ENCODE data around the gene TMEM242. TPM values are rescaled to one million over a fixed set of nuclear protein-coding genes. Genes with fewer than 3 reads are reported as not detected.

TMEM242 gene
- total RNA-seq, 1 experiment from 2014 or later: 8.7 TPM

GRCh38 chr6:157290797-157291196 is 32.5 kb downstream of the TMEM242 start:
- CTCF ChIA-PET: no interaction called here
- Mint-ChIP-seq H3K4me3 (no peak overlapping the region), H3K4me1 (peaks cover 36% of the 10 kb centered on the region), H3K36me3 (peaks cover 5% of the 10 kb centered on the region), H3K27me3 (ENCODE audit: low read depth) (no peaks in the 10 kb centered on the region), H3K27ac (no peak overlapping the region), H3K9me3 (no peaks in the 10 kb centered on the region)
- ATAC-seq: no peak
- DNase-seq (ENCODE audit: low spot score): no peak
- POLR2A ChIA-PET: no interaction called here
- TF ChIP-seq TEAD1 (CRISPR knock-in tag; IDR thresholded peaks at IDR 0.05): no peak
- TF ChIP-seq ZMAT4 (CRISPR knock-in tag; IDR thresholded peaks at IDR 0.05): no peak
- no peak for TF ChIP-seq ARID4B (CRISPR knock-in tag; IDR thresholded peaks at IDR 0.05; ENCODE audit: borderline replicate concordance)
- no peak for TF ChIP-seq E2F5 (CRISPR knock-in tag; IDR thresholded peaks at IDR 0.05)
- no peak for TF ChIP-seq CREM (CRISPR knock-in tag; IDR thresholded peaks at IDR 0.05)
- TF ChIP-seq ESRRA (CRISPR knock-in tag; IDR thresholded peaks at IDR 0.05; ENCODE audit: borderline replicate concordance): no peak
- TF ChIP-seq SP1 (CRISPR knock-in tag; conservative IDR thresholded peaks at IDR 0.05): no peak
- TF ChIP-seq FOXP4 (CRISPR knock-in tag; IDR thresholded peaks at IDR 0.05): no peak
- TF ChIP-seq NR3C1 (CRISPR knock-in tag; conservative IDR thresholded peaks at IDR 0.05; ENCODE audit: low read depth): no peak
- no peak for TF ChIP-seq FOXJ3 (CRISPR knock-in tag; IDR thresholded peaks at IDR 0.05; ENCODE audit: borderline replicate concordance)
- no peak for TF ChIP-seq NFATC4 (CRISPR knock-in tag; IDR thresholded peaks at IDR 0.05)
- TF ChIP-seq ZNF671 (CRISPR knock-in tag; IDR thresholded peaks at IDR 0.05): no peak
- no peak for TF ChIP-seq NR1H2 (CRISPR knock-in tag; IDR thresholded peaks at IDR 0.05)
- TF ChIP-seq OVOL2 (CRISPR knock-in tag; IDR thresholded peaks at IDR 0.05; ENCODE audit: borderline replicate concordance): no peak
- no peak for TF ChIP-seq RELA (CRISPR knock-in tag; IDR thresholded peaks at IDR 0.05; ENCODE audit: borderline replicate concordance)
- no peak for TF ChIP-seq CREB1 (CRISPR knock-in tag; IDR thresholded peaks at IDR 0.05)
- TF ChIP-seq CBFB (CRISPR knock-in tag; IDR thresholded peaks at IDR 0.05; ENCODE audit: low read depth): no peak

- CTCF ChIA-PET: no interaction called here
- no peak for ATAC-seq
- TF ChIP-seq NFE2L1 (CRISPR knock-in tag; IDR thresholded peaks at IDR 0.05) (no peak), TP53 (CRISPR knock-in tag; IDR thresholded peaks at IDR 0.05) (no peak), USF2 (CRISPR knock-in tag; IDR thresholded peaks at IDR 0.05) (no peak), EMX1 (CRISPR knock-in tag; IDR thresholded peaks at IDR 0.05) (no peak), ZNF281 (CRISPR knock-in tag; IDR thresholded peaks at IDR 0.05) (no peak), NR1H2 (CRISPR knock-in tag; IDR thresholded peaks at IDR 0.05) (no peak)
These were observed 33.6 kb downstream of the TMEM242 start for GRCh38 chr6:157289764-157290163.

More at GRCh38 chr6:157289764-157290163, 33.6 kb downstream of the TMEM242 start:
- H3K36me3 Mint-ChIP-seq: peaks cover 5% of the 10 kb centered on the region
- no peak overlapping the region for H3K4me3 Mint-ChIP-seq
- POLR2A ChIA-PET: no interaction called here
- no peak overlapping the region for H3K27ac Mint-ChIP-seq
- DNase-seq (ENCODE audit: low spot score): no peak
- H3K4me1 Mint-ChIP-seq: peaks cover 35% of the 10 kb centered on the region
- H3K9me3 Mint-ChIP-seq: no peaks in the 10 kb centered on the region
- H3K27me3 Mint-ChIP-seq (ENCODE audit: low read depth): no peaks in the 10 kb centered on the region
